ENCODE measurements around the gene SHROOM1. TPM values are rescaled to one million over a fixed set of nuclear protein-coding genes. Genes with fewer than 3 reads are reported as not detected.

Gene SHROOM1
- total RNA-seq, 4 donors from 2014 or later, result 0.61 to 6.0 (median 2.0) TPM

DNA sequence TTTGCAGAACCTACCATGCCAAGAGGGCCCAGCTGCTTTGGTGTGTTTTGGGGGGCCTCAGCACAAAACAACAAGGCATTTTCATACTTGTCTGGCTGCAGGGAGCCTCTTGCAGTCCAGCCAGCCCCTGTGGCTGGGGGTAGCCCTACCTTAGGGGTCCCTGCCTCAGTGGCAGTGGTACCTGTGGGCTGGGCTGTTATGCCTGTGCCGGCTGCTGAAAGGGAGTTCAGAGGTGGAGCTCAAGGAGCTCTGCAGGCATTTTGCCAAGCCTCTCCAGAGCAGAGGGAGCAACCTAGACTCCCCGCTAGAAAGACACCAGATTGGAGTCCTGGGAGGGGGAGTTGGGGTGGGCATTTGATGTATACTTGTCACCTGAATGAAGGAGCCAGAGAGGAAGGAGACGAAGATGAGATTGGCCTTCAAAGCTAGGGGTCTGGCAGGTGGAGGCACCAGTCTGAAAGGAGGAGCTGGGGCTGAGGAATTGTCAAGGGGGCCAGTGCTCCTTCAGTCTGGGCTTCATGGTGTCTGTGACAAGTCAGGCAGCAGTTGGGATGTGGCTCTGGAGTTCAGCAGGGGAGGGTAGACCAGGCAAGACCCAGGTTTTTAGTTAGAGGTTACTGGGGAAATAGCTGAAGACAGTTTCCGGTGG, 1.5 kb downstream of the SHROOM1 start:
- H3K4me3 ChIP-seq, result peak overlapping the region in 2 of 4 donors; percentile 53 to 57
- intact Hi-C loops (cut with DNase I; ENCODE audit: low total_unique reads), result no loop called here
- H3K9me3 ChIP-seq, result no peaks in the 10 kb centered on the region
- in situ Hi-C loops (cut with MboI; ENCODE audit: low sequenced_read_pairs in 4 of 4), result loop anchor here in 1 of 4 donors (10.0 kb wide), 1 partner anchor 84 kb away; the partner anchor contains the start of gene CCNI2
- TF ChIP-seq POLR2A (IDR thresholded peaks at IDR 0.05), result no peak
- TF ChIP-seq, protein P1, sequence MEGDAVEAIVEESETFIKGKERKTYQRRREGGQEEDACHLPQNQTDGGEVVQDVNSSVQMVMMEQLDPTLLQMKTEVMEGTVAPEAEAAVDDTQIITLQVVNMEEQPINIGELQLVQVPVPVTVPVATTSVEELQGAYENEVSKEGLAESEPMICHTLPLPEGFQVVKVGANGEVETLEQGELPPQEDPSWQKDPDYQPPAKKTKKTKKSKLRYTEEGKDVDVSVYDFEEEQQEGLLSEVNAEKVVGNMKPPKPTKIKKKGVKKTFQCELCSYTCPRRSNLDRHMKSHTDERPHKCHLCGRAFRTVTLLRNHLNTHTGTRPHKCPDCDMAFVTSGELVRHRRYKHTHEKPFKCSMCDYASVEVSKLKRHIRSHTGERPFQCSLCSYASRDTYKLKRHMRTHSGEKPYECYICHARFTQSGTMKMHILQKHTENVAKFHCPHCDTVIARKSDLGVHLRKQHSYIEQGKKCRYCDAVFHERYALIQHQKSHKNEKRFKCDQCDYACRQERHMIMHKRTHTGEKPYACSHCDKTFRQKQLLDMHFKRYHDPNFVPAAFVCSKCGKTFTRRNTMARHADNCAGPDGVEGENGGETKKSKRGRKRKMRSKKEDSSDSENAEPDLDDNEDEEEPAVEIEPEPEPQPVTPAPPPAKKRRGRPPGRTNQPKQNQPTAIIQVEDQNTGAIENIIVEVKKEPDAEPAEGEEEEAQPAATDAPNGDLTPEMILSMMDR (IDR thresholded peaks at IDR 0.05 in 4 of 5, conservative IDR thresholded peaks at IDR 0.05 in 1 of 5), result no peak
- DNase-seq (no peak), ATAC-seq (no peak)
- H3K36me3 ChIP-seq, result no peaks in the 10 kb centered on the region
- no peaks in the 10 kb centered on the region for H3K4me1 ChIP-seq
- peaks cover 0 to 3% (median 0%) of the 10 kb centered on the region in 3 donors for H3K27me3 ChIP-seq
- H3K27ac ChIP-seq, result no peak overlapping the region

DNA sequence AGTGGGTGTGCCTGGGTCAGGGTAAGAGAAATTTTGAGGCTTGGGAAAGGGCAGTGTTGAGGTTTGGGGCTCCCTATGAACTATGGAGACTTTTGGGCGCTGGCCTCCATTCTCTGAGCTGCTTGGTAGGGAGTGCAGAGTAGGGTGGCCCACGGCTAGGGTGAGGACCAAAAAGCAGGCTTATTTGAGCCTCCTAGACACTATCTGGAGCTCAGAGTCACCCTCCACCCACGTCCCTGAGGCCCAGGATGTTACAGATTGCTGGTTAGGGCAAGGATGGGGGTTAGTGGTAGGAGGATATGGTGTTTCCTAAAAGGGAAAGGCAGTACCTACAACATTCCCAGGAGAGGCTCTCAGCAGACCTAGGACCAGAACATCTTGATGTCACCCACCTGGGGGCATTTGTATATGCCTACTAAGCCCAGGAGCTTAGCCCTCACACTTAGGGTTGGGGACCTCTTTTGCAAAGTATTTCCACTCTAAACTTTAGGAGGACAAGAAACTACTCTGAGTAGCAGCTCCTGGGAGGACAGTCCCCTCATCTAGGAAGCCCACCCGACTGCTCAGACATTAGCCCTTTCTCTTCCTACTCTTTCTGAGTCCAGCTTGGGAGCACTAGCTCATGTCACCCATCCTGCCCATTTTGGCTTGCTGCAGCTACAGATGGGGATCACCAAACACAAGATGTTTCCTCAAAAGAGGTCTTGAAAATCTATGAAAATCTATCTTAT, 2.3 kb downstream of the SHROOM1 start:
- in situ Hi-C loops (cut with MboI; ENCODE audit: low sequenced_read_pairs in 4 of 4), result loop anchor here in 1 of 4 donors (10.0 kb wide), 1 partner anchor 83 kb away; the partner anchor contains the start of gene CCNI2
- H3K4me3 ChIP-seq, result no peak overlapping the region
- H3K36me3 ChIP-seq, result no peaks in the 10 kb centered on the region
- H3K4me1 ChIP-seq, result no peaks in the 10 kb centered on the region
- TF ChIP-seq, protein P1 (IDR thresholded peaks at IDR 0.05 in 4 of 5, conservative IDR thresholded peaks at IDR 0.05 in 1 of 5), result no peak
- no peak for TF ChIP-seq POLR2A (IDR thresholded peaks at IDR 0.05)
- no peak for ATAC-seq
- no peaks in the 10 kb centered on the region for H3K9me3 ChIP-seq
- H3K27ac ChIP-seq, result no peak overlapping the region
- DNase-seq, result no peak
- intact Hi-C loops (cut with DNase I; ENCODE audit: low total_unique reads), result no loop called here
- peaks cover 0 to 3% (median 0%) of the 10 kb centered on the region in 3 donors for H3K27me3 ChIP-seq

DNA sequence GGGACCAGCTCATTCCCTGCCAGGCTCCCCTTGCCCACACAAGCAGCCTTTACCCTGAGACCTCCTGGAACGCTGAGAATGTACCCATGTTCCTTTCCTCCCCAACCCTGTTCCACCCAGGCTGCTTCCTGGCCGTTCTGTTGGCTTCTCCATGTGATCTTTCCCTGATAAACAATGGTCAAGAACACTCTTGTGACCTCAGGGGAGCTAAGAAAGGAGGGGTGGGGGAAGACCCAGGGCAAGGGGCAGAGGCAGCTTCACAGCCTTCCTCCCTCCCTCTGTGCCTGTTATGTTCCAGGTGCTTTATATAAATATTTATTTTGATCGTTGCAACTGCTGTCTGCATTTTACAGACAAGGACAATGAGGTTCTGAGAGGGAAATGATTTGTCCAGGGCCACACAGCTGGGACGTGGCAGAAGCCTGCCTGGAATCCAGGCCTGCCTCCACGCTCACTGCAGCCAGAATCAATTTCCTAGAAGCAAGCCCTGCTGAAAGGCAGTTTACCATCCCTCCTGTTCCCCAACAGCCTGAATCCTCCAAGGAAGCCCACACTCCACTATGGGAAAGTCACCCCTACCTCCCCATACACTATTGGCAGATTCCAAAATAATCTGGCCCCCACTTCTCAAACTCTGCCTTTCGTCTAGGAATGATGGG, 3.9 kb downstream of the SHROOM1 start:
- ATAC-seq (no peak), DNase-seq (no peak)
- Histone ChIP-seq H3K4me1 (no peaks in the 10 kb centered on the region), H3K9me3 (no peaks in the 10 kb centered on the region), H3K4me3 (no peak overlapping the region), H3K27ac (peak overlapping the region in 1 of 4 donors; percentile 18), H3K36me3 (no peaks in the 10 kb centered on the region), H3K27me3 (peaks cover 0 to 3% (median 0%) of the 10 kb centered on the region in 3 donors)
- intact Hi-C loops (cut with DNase I; ENCODE audit: low total_unique reads), result no loop called here
- no peak for TF ChIP-seq POLR2A (IDR thresholded peaks at IDR 0.05)
- TF ChIP-seq, protein P1 (IDR thresholded peaks at IDR 0.05 in 4 of 5, conservative IDR thresholded peaks at IDR 0.05 in 1 of 5), result no peak
- in situ Hi-C loops (cut with MboI; ENCODE audit: low sequenced_read_pairs in 4 of 4), result loop anchor here in 1 of 4 donors (10.0 kb wide), 1 partner anchor 82 kb away; the partner anchor contains the start of gene CCNI2

DNA sequence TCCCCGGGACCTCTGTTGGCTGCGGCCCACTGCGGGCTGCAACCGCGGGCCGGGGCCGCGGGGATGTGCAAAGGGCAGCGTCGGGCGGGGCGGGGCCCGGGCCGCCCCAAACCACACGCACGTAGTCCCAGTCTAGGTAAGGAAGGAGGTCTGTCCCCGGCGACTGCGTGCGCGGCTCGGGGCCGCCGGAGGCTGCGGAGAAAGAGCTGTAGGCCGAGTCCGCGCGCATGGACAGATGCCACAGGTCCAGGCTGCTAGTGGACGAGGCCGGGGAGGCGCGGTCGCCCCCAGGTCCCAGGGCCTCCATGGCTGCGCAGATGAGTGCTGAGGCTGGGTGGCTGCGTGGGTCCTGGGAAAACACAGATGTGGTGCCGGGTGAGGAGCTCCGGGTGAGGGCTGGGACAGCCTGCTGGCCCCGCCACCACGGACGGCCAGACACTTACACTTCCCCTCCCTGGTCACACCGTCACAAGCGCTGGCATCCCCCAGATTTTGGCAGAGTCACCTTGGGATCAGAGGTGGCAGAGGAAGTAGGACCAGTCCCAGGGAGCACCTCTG, 4.5 kb downstream of the SHROOM1 start:
- H3K9me3 ChIP-seq, result no peaks in the 10 kb centered on the region
- H3K4me3 ChIP-seq, result no peak overlapping the region
- in situ Hi-C loops (cut with MboI; ENCODE audit: low sequenced_read_pairs in 4 of 4) (loop anchor here in 1 of 4 donors (10.0 kb wide), 1 partner anchor 81 kb away; the partner anchor contains the start of gene CCNI2), intact Hi-C loops (cut with DNase I; ENCODE audit: low total_unique reads) (no loop called here)
- no peak overlapping the region for H3K27ac ChIP-seq
- no peaks in the 10 kb centered on the region for H3K4me1 ChIP-seq
- TF ChIP-seq POLR2A (IDR thresholded peaks at IDR 0.05), result no peak
- TF ChIP-seq, protein P1 (IDR thresholded peaks at IDR 0.05 in 4 of 5, conservative IDR thresholded peaks at IDR 0.05 in 1 of 5), result no peak
- no peak for DNase-seq
- H3K27me3 ChIP-seq, result peaks cover 0 to 3% (median 0%) of the 10 kb centered on the region in 3 donors
- ATAC-seq, result no peak
- H3K36me3 ChIP-seq, result no peaks in the 10 kb centered on the region

All from gastrocnemius medialis (tissue), 4 donors.